Measurements from ENCODE around the gene VARS2.

DNA sequence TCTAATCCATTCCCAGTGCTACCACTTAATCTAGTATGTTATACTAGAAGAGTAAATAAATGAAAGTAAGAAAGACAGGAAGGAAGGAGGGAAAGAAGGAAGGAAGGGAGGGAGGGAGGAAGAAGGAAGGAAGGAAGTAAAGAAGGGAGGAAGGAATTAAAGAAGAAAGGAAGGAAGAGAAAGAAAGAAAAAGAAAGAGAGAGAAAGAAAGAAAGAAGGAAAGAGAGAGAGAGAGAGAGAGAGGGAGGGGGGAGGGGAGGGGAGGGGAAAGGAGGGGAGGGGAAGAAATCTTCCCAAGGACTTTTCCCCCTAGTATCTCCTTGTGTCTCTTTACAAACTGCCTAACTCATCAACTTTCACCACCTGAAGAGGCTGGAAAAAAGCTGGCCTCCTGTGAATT is 48.7 kb downstream of the VARS2 start:
- TF ChIP-seq, protein P1, sequence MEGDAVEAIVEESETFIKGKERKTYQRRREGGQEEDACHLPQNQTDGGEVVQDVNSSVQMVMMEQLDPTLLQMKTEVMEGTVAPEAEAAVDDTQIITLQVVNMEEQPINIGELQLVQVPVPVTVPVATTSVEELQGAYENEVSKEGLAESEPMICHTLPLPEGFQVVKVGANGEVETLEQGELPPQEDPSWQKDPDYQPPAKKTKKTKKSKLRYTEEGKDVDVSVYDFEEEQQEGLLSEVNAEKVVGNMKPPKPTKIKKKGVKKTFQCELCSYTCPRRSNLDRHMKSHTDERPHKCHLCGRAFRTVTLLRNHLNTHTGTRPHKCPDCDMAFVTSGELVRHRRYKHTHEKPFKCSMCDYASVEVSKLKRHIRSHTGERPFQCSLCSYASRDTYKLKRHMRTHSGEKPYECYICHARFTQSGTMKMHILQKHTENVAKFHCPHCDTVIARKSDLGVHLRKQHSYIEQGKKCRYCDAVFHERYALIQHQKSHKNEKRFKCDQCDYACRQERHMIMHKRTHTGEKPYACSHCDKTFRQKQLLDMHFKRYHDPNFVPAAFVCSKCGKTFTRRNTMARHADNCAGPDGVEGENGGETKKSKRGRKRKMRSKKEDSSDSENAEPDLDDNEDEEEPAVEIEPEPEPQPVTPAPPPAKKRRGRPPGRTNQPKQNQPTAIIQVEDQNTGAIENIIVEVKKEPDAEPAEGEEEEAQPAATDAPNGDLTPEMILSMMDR (conservative IDR thresholded peaks at IDR 0.05; ENCODE audit: low read length): no peak
- TF ChIP-seq EZH2phosphoT487 (IDR thresholded peaks at IDR 0.05; ENCODE audit: borderline replicate concordance): no peak

All from Loucy (cell line).